ENCODE results near the gene VTN.
A peak's percentile ranks its signal among the peaks of the same experiment; 100 is the strongest.

The VTN gene

DNA sequence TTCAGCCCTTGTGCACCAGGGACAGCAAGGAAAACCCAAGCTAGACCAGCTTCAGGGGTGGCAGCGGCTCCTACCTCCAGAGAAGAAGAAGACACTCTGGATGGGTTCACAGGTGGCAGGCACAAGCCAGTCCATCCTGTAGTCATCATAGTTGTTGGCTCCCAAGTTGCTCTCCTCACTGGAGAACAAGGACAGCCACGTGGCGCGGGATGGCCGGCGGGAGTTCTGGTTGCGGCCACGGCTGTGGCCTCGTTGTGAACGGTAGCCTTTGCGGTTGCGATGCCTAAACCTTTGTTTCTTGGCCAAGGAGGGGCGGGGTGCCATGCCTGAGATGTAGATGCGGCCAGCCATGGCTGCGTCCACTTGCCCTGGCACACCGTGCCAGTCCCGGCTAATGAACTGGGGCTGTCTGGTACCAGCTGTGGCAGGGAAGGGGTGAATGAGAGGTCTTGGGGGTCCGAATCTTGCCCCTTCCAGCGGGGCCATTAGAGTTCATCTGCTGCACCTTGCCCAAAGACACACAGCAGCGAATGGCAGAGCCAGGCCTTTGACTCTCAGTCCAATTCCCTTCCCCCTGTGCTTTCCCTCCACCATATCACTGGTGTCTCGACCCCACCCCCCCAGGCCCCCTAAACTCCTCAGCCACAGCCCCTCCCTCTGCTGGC is 2.3 kb downstream of the VTN start:
- Mint-ChIP-seq H3K4me1 (ENCODE audit: low read depth) (peaks cover 11% of the 10 kb centered on the region), H3K27me3 (no peaks in the 10 kb centered on the region), H3K27ac (no peak overlapping the region), H3K36me3 (no peaks in the 10 kb centered on the region), H3K4me3 (no peak overlapping the region), H3K9me3 (ENCODE audit: low read depth) (no peaks in the 10 kb centered on the region)

DNA sequence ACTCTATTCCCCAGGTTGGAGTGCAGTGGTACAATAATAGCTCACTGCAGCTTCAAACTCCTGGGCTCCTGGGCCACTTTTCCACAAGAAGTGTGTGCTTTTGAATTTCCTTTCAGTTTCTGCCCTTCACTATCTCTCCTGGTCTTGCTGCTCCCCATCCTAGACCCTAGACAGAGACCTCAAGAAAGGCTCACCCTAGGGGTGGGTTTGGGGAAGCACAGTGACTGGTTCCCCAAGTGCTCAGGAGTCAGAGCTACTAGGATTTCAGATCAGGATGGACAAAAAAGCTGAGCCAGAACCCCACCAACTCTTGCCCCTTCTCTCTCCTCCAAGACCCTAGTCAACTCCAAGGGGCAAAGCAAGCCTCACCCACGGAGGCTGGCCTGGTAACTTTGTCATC is 3.5 kb downstream of the VTN start:
- H3K4me3 Mint-ChIP-seq, result no peak overlapping the region

DNA sequence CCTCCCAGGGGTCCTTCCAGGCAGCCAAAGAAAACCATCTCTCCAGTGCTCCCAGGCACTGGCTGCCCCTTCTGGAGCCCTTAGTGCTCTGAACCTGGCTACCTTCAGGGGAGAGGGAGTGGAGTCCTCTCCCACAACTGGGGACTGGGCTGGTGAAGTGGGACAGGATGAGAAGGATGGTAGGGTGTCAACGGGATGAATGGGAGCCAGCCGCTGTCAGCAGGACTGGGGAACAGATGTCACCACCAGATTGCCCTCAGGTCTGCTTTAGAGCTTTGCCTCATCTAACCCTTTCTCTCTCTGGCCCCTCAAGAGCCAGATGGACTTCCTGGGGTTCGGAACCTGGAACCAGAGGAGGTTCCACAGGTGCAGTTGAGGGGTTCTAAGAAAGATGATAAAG is 4.6 kb downstream of the VTN start:
- Mint-ChIP-seq H3K9me3 (ENCODE audit: low read depth) (no peaks in the 10 kb centered on the region), H3K4me3 (no peak overlapping the region), H3K4me1 (ENCODE audit: low read depth) (peaks cover 4% of the 10 kb centered on the region), H3K27me3 (no peaks in the 10 kb centered on the region), H3K27ac (no peak overlapping the region), H3K36me3 (no peaks in the 10 kb centered on the region)

More for the DNA sequence above, 3.5 kb downstream of the VTN start:
- H3K27ac Mint-ChIP-seq, result no peak overlapping the region
- H3K4me1 Mint-ChIP-seq (ENCODE audit: low read depth), result peaks cover 10% of the 10 kb centered on the region
- H3K27me3 Mint-ChIP-seq, result no peaks in the 10 kb centered on the region
- H3K36me3 Mint-ChIP-seq, result no peaks in the 10 kb centered on the region
- no peaks in the 10 kb centered on the region for H3K9me3 Mint-ChIP-seq (ENCODE audit: low read depth)

DNA sequence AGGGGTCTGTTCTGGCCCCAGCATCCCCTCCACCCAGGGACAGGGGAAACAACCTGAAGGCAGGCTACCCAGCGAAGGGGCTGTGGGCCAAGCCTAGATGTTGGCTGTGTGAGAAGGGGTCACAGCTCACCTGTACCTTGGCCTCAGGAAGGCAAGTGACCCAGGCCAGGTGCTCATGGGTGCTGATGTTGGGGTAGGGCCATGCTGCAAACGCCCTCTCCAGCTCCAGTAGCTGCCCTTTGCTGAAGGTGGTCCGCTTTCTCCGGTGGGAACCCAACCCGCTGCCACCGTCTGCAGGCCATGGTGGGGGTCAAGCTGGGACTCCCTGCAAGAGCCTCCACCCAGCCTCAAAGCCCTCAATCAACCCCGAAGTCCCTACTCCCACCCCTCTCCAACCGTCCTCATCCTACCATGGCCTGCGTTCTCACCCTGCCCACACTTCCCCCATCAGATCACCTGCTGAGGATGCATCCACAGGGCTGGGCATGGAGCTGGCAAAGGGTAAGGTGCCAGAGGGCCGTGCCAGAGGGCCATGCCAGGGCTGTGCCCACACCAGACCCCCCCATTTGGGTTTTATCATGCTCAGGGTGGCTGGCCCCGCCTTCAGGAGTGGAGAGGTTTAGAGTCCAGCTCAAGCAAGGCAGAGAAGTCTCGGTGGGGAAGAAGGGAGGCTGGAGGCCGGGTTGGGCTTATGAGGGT is 5.3 kb downstream of the VTN start, which contains the start of gene SEBOX:
TSS of gene SEBOX (minus strand) at position 535 of the 699 bp plus-strand sequence. CDS start at position 487, 48 bp downstream.
- Mint-ChIP-seq H3K27me3 (no peaks in the 10 kb centered on the region), H3K4me1 (ENCODE audit: low read depth) (no peaks in the 10 kb centered on the region), H3K4me3 (no peak within 1 kb of the TSS), H3K27ac (no peak within 1 kb of the TSS), H3K9me3 (ENCODE audit: low read depth) (no peaks in the 10 kb centered on the region), H3K36me3 (no peaks in the 10 kb centered on the region)

DNA sequence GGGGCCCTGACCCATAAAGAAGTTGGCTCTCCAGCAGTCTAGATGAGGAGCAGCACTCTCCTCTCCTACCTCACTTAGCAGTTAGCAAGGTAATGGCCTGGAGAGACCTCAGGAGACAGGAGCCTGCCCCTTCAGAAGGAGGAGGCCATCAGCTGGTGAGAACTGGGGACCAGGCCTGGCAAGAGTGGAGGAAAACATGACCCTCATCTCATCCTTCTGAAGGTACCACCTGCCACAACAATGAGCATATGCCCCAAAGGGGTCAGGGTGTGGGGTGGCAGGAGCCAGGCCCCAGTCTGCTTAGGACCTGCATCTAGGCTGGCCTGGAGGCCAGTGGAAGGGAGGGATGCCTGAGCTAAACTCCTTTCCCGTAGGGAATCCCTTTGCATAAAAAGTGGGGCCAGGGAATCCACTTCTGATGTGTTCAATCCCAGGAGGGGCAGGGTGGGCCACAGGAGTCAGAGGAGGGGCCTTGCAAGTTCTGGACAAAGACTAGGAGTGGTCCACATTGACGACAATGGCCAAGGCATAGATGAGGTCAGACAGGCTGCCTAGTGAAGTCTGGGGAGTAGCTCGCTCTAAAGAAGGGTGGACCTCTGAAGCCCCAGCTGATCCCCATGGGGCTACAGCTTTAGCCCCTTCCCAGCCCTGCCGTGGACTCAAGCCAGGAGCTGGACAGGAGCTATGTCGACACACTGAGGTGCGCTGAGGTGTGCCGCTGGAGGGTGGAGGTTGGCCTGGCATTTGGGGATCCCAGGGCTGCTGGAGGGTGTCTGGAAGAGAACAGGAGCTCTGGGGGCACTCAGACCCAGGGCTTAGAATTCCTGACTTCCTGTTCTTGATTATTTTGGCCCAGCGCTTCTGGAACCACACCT is 6.1 kb downstream of the VTN start:
- H3K4me3 Mint-ChIP-seq, result no peak overlapping the region
- no peak overlapping the region for H3K27ac Mint-ChIP-seq
- no peaks in the 10 kb centered on the region for H3K9me3 Mint-ChIP-seq (ENCODE audit: low read depth)
- H3K4me1 Mint-ChIP-seq (ENCODE audit: low read depth), result no peaks in the 10 kb centered on the region
- H3K27me3 Mint-ChIP-seq, result no peaks in the 10 kb centered on the region
- no peaks in the 10 kb centered on the region for H3K36me3 Mint-ChIP-seq

DNA sequence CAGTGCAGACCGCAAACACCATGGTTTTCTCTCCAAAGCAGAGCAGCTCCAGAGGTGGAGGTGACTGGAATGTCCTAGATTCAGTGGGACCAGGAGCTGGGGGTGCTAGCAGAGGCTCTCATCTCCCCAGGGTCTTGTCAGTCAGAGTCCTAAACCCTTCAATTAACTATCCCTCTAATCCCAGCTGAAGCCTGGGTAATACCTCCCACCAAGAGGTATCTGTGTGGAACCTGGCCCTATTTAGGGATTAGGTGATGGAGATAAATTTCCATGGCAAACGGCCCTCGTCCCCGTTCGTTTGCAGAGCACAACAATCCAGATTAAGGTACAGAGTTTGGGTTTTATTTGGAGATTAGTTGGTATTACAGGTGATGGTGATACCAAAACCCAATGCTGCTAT is 6.9 kb downstream of the VTN start:
- Mint-ChIP-seq H3K4me1 (ENCODE audit: low read depth) (peaks cover 4% of the 10 kb centered on the region), H3K36me3 (no peaks in the 10 kb centered on the region), H3K4me3 (no peak overlapping the region), H3K27me3 (no peaks in the 10 kb centered on the region), H3K27ac (no peak overlapping the region), H3K9me3 (ENCODE audit: low read depth) (no peaks in the 10 kb centered on the region)

DNA sequence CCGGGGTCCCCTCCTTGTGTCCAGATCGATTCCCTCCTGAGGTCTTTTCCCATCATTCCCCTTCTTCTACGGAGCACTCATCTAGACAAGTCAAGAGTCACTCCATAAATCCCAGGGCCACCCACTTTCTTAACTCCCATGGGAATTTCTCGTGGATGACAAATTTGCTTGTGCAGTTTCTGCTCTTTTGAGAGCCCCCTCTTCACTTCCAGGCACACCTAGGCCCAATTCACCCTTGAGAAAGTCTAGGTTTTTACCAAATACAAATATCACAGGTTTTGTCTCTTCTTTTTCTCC is 12.3 kb downstream of the VTN start:
- H3K4me3 Mint-ChIP-seq, result peak overlapping the region; percentile 97
- no peaks in the 10 kb centered on the region for H3K9me3 Mint-ChIP-seq (ENCODE audit: low read depth)
- peaks cover 27% of the 10 kb centered on the region for H3K4me1 Mint-ChIP-seq (ENCODE audit: low read depth)
- H3K36me3 Mint-ChIP-seq, result no peaks in the 10 kb centered on the region
- H3K27ac Mint-ChIP-seq, result peak overlapping the region; percentile 91
- H3K27me3 Mint-ChIP-seq, result no peaks in the 10 kb centered on the region

DNA sequence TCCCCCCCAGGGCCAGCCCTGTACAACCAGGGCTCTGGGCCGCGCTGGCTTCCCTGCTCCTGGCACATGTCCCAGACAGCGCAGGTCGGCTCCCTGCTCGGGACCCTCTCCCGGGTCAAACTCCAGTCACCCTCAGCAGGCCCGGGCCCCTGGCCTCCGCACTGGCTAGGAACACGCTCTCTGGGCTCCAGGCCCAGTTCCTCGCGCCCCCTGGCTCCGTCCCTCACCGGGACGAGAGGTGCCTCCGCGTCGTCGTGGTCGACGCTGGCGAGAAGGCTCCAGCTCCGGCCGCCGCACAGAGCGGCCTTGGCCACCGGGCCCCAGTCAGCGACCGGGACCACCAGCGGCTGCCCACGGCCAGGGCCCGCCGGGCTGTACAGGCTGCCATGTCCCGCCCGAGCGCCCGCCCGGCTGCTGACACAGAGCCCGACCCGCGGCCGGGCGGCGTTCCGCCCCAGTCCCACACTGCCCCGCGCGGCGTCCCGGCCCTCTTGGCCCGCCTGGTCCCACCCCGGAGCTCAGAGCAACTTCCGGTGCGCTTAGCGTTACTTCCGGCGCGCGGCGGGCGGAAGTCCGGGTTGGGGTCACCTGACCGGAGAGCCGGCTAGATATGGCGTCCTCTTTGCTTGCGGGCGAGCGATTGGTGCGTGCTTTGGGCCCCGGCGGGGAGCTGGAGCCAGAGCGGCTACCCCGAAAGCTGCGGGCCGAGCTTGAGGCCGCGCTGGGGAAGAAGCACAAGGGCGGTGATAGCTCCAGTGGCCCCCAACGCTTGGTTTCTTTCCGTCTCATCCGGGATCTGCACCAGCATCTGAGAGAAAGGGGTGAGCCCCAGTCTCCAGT is 12.8 kb downstream of the VTN start, which contains the start of gene POLDIP2:
TSS of gene POLDIP2 (minus strand) at position 467 of the 840 bp plus-strand sequence. CDS start at position 388, 79 bp downstream.
- H3K4me1 Mint-ChIP-seq (ENCODE audit: low read depth), result peaks cover 27% of the 10 kb centered on the region
- peak within 1 kb of the TSS; percentile 91 for H3K27ac Mint-ChIP-seq
- H3K27me3 Mint-ChIP-seq, result no peaks in the 10 kb centered on the region
- H3K36me3 Mint-ChIP-seq, result no peaks in the 10 kb centered on the region
- H3K9me3 Mint-ChIP-seq (ENCODE audit: low read depth), result no peaks in the 10 kb centered on the region
- H3K4me3 Mint-ChIP-seq, result peak within 1 kb of the TSS; percentile 97

DNA sequence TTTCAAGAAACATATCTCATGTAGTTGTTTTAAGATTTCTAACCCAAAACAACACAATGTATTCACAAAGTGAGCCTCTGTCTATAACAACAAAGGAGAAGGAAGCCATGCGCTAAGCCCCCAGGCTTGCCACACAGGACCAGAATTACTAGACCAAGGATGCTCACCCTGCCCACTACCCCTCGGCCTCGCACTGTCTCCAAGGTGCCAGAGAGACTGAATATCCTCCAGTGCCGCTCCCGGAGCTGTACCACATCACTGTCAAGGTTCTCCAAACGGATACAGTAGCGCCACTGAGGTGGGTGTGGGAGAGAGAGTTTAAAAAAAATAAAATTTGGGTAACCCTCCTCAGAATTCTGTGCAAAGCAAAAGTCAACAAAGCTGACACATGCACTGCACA is 19.8 kb downstream of the VTN start:
- Mint-ChIP-seq H3K4me1 (ENCODE audit: low read depth) (peaks cover 5% of the 10 kb centered on the region), H3K36me3 (no peaks in the 10 kb centered on the region), H3K9me3 (ENCODE audit: low read depth) (no peaks in the 10 kb centered on the region), H3K27me3 (no peaks in the 10 kb centered on the region), H3K4me3 (no peak overlapping the region), H3K27ac (no peak overlapping the region)

DNA sequence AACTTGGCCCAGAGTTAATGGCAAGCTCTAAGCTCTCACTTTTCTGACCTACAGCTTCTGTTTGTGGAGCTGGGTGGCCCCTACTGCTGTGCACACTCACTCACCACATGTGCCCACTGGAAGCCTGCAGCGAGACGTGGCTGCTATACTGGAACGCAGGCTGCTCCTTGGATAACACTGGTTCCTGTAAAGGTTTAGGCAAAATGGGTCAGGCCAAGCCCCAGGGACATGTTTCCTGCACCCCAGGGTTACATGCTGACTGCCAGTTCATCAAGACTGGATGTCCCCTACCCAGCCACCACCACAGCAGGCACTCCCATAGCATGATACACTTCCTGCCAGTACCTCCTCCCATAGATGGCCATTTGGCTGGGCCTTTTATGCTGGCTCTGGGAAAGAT is 21.1 kb downstream of the VTN start:
- Mint-ChIP-seq H3K4me3 (no peak overlapping the region), H3K27ac (no peak overlapping the region), H3K4me1 (ENCODE audit: low read depth) (no peaks in the 10 kb centered on the region), H3K9me3 (ENCODE audit: low read depth) (no peaks in the 10 kb centered on the region), H3K27me3 (no peaks in the 10 kb centered on the region), H3K36me3 (no peaks in the 10 kb centered on the region)

DNA sequence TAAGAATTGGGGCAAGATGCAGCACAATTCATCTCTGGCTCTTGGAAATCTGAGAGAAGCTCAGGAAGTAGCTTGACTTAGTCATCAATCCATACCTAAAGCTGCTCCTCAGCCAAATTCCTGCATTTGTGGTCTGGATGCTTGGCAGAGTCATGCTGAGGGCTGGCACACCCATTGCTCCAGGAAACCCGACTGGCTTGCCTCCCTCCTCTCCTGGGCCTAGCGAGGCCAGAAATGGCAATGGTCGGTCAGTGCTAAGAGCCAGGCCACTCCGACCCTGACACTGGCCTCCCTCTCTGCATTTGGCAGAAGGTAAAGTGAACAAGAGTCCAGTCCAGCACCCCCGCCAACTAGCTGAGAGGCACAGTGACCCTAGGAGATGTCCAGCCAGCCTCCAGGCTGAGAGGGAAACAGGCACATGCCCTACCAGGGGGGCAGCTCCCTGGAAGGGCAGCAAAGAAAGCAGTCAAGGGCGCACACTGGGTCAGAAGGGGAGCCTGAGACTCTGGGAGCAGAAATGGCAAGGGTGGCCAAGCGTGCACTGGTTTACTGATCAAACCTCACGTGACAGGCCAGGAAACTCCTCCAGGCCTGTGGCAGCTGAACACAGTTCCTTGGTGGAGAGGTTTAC is 22.7 kb downstream of the VTN start:
- Mint-ChIP-seq H3K36me3 (no peaks in the 10 kb centered on the region), H3K27ac (no peak overlapping the region), H3K27me3 (no peaks in the 10 kb centered on the region), H3K4me1 (ENCODE audit: low read depth) (peaks cover 4% of the 10 kb centered on the region), H3K4me3 (no peak overlapping the region), H3K9me3 (ENCODE audit: low read depth) (no peaks in the 10 kb centered on the region)

DNA sequence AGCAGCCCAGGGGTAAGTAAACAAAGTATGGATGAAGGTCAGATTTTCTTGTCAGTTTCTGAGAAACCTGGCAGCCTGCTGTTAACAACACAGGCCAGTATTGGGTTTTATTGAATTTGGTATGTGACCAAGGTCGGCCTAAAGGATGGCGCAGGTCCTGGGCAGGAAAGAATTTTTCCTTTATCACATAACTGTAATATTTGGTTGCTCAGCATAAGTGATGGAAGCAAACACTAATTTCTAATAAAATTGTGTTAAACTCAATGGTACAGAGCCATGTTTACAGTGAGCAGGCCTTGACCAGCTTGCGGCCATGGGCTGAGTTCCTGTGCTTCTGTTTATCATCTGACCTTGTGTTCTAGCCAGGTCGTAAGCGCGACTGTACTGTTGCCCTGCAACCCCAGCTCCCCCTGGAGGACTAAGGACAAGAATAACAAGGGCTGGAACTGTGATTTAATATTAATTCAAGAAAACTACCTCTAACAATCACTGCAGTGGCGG is 23.3 kb downstream of the VTN start:
- Mint-ChIP-seq H3K9me3 (ENCODE audit: low read depth) (no peaks in the 10 kb centered on the region), H3K4me1 (ENCODE audit: low read depth) (peaks cover 4% of the 10 kb centered on the region), H3K27me3 (no peaks in the 10 kb centered on the region), H3K4me3 (no peak overlapping the region), H3K27ac (no peak overlapping the region), H3K36me3 (no peaks in the 10 kb centered on the region)

DNA sequence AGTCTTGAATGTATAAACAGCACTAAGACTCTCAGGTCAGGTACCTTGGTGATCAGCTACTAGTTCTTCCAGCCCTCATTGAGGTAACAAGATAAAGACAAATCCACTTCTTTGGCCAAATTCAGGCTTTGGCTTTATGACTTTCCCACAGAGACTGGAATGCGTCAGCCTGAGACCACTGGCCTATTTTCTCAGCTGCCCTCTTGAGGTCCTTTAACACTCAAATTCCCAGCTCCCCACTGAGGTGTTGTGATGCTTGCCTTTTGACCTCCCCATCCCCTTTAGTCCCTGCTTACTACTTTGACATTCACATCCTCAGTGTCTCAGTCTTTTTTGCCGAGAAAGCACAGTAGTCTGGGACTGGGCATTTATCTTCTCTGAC is 23.9 kb downstream of the VTN start:
- no peaks in the 10 kb centered on the region for H3K27me3 Mint-ChIP-seq
- no peaks in the 10 kb centered on the region for H3K36me3 Mint-ChIP-seq
- H3K4me1 Mint-ChIP-seq (ENCODE audit: low read depth), result peaks cover 4% of the 10 kb centered on the region
- no peak overlapping the region for H3K4me3 Mint-ChIP-seq
- no peaks in the 10 kb centered on the region for H3K9me3 Mint-ChIP-seq (ENCODE audit: low read depth)
- no peak overlapping the region for H3K27ac Mint-ChIP-seq
